ENCODE data around the gene FCHSD1.

The FCHSD1 gene

DNA sequence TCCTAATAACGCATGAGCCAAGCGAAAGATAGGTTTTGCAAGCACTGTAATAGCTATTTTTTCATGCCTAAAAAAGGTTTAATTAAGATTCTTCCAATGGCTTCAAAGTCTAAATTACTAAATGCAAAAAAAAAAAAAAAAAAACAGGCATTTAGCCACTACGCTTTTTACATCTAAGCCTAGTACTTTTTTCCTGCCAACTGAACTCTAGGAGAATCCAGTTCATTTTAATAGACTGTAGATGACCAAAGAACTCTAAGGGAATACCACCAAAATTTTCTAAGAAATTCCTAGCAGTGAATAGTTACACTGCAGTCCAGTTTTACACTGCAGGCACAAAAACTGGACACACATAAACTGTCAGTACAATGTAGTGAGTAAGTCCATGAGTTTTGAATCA is 42.2 kb downstream of the FCHSD1 start:
- Histone ChIP-seq H3K4me1 (ENCODE audit: control insufficient read depth, low read length) (peaks cover 69% of the 10 kb centered on the region), H3K27me3 (ENCODE audit: control insufficient read depth, low read length) (no peaks in the 10 kb centered on the region), H3F3A (ENCODE audit: control insufficient read depth, insufficient read depth) (peaks cover 17% of the 10 kb centered on the region), H3K4me3 (ENCODE audit: low read length) (no peak overlapping the region), H3K9me2 (replicated peaks; ENCODE audit: control insufficient read depth, low read length) (no peaks in the 10 kb centered on the region), H3K27ac (ENCODE audit: low read depth, low read length) (no peak overlapping the region), H4K20me1 (ENCODE audit: control insufficient read depth, insufficient read depth, low read depth, low read length) (peaks cover 16% of the 10 kb centered on the region; the same call in 1 of the 2 replicates), H3K79me2 (ENCODE audit: control insufficient read depth, low read length) (peaks cover 88% of the 10 kb centered on the region), H3K4me2 (ENCODE audit: low read length) (no peak overlapping the region), H3K36me3 (ENCODE audit: control insufficient read depth, low read length) (peaks cover 9% of the 10 kb centered on the region), H3K9me3 (ENCODE audit: control insufficient read depth, insufficient read depth, low read length) (no peaks in the 10 kb centered on the region)
- no peak for TF ChIP-seq EZH2phosphoT487 (IDR thresholded peaks at IDR 0.05; ENCODE audit: borderline replicate concordance, low read length)
- TF ChIP-seq, protein P1, sequence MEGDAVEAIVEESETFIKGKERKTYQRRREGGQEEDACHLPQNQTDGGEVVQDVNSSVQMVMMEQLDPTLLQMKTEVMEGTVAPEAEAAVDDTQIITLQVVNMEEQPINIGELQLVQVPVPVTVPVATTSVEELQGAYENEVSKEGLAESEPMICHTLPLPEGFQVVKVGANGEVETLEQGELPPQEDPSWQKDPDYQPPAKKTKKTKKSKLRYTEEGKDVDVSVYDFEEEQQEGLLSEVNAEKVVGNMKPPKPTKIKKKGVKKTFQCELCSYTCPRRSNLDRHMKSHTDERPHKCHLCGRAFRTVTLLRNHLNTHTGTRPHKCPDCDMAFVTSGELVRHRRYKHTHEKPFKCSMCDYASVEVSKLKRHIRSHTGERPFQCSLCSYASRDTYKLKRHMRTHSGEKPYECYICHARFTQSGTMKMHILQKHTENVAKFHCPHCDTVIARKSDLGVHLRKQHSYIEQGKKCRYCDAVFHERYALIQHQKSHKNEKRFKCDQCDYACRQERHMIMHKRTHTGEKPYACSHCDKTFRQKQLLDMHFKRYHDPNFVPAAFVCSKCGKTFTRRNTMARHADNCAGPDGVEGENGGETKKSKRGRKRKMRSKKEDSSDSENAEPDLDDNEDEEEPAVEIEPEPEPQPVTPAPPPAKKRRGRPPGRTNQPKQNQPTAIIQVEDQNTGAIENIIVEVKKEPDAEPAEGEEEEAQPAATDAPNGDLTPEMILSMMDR (IDR thresholded peaks at IDR 0.05; ENCODE audit: low read depth, low read length, poor library complexity, severe bottlenecking), result no peak

DNA sequence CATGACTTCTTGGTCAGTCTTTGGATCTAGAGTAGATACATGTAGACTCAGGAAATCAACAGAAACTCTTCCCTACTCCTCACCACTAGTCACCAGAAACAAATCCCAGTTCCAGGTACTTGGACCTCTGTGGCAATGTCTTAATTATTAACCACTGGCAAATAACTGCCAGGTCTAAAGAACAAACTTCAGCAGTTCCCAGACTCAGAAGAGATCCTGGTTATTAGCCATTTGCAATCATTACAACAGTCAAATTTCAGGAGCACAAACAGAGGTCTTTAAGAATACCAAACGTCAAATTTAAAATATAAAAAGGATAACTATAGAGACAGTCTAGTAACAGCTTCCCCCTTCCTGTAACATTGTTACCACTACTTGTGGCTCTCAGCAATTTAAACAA is 42.7 kb downstream of the FCHSD1 start:
- Histone ChIP-seq H3K79me2 (ENCODE audit: control insufficient read depth, low read length) (peaks cover 88% of the 10 kb centered on the region), H3K4me1 (ENCODE audit: control insufficient read depth, low read length) (peaks cover 69% of the 10 kb centered on the region), H3K9me3 (ENCODE audit: control insufficient read depth, insufficient read depth, low read length) (no peaks in the 10 kb centered on the region), H3K36me3 (ENCODE audit: control insufficient read depth, low read length) (peaks cover 9% of the 10 kb centered on the region), H3K9me2 (replicated peaks; ENCODE audit: control insufficient read depth, low read length) (no peaks in the 10 kb centered on the region), H3K27me3 (ENCODE audit: control insufficient read depth, low read length) (no peaks in the 10 kb centered on the region), H3K4me3 (ENCODE audit: low read length) (no peak overlapping the region), H4K20me1 (ENCODE audit: control insufficient read depth, insufficient read depth, low read depth, low read length) (peaks cover 20% of the 10 kb centered on the region; the same call in 1 of the 2 replicates), H3K27ac (ENCODE audit: low read depth, low read length) (no peak overlapping the region), H3K4me2 (ENCODE audit: low read length) (no peak overlapping the region), H3F3A (ENCODE audit: control insufficient read depth, insufficient read depth) (peaks cover 17% of the 10 kb centered on the region)
- no peak for TF ChIP-seq EZH2phosphoT487 (IDR thresholded peaks at IDR 0.05; ENCODE audit: borderline replicate concordance, low read length)
- TF ChIP-seq, protein P1 (IDR thresholded peaks at IDR 0.05; ENCODE audit: low read depth, low read length, poor library complexity, severe bottlenecking), result no peak

DNA sequence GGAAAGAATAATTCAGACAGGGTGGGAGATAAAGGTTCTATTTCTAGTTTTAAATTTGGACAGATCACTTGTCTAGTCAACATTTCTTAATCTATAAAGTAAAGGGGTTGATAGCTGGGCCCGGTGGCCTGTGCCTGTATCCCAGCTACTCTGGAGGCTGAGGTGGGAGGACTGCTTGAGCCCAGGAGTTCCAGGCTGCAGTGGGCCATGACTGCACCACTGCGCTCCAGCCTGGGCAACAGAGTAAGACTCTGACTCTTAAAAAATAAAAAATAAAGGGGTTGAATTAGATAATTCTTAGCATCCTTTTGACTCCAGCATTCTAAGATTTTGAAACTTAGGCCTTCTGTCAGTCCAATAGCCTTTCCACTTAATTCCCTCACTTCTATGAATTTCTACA is 43.2 kb downstream of the FCHSD1 start:
- H3K4me1 ChIP-seq (ENCODE audit: control insufficient read depth, low read length), result peaks cover 65% of the 10 kb centered on the region
- H3K9me2 ChIP-seq (replicated peaks; ENCODE audit: control insufficient read depth, low read length), result no peaks in the 10 kb centered on the region
- peaks cover 9% of the 10 kb centered on the region for H3K36me3 ChIP-seq (ENCODE audit: control insufficient read depth, low read length)
- H3F3A ChIP-seq (ENCODE audit: control insufficient read depth, insufficient read depth), result peaks cover 17% of the 10 kb centered on the region
- TF ChIP-seq, protein P1 (IDR thresholded peaks at IDR 0.05; ENCODE audit: low read depth, low read length, poor library complexity, severe bottlenecking), result no peak
- TF ChIP-seq EZH2phosphoT487 (IDR thresholded peaks at IDR 0.05; ENCODE audit: borderline replicate concordance, low read length), result no peak
- no peak overlapping the region for H3K4me2 ChIP-seq (ENCODE audit: low read length)
- peaks cover 20% of the 10 kb centered on the region; the same call in 1 of the 2 replicates for H4K20me1 ChIP-seq (ENCODE audit: control insufficient read depth, insufficient read depth, low read depth, low read length)
- no peaks in the 10 kb centered on the region for H3K27me3 ChIP-seq (ENCODE audit: control insufficient read depth, low read length)
- H3K79me2 ChIP-seq (ENCODE audit: control insufficient read depth, low read length), result peaks cover 88% of the 10 kb centered on the region
- H3K9me3 ChIP-seq (ENCODE audit: control insufficient read depth, insufficient read depth, low read length), result no peaks in the 10 kb centered on the region
- no peak overlapping the region for H3K4me3 ChIP-seq (ENCODE audit: low read length)
- H3K27ac ChIP-seq (ENCODE audit: low read depth, low read length), result no peak overlapping the region

Measured in DOHH2 (cell line).